Neutrophil (primary cell): ENCODE results near the gene IDI2.

Source experiments
- H3K27ac ChIP-seq: fragments of 200-600 bp; sonication (generic); 2 replicates; pipeline ENCODE4 v1.5.1; 2016; ENCODE audit warnings: mild to moderate bottlenecking, moderate library complexity
- H3K27me3 ChIP-seq: fragments of 200-600 bp; sonication (generic); 2 replicates; pipeline ENCODE4 v1.6.0; 2016; ENCODE audit warnings: mild to moderate bottlenecking
- H3K36me3 ChIP-seq: fragments of 200-600 bp; sonication (generic); 2 replicates; pipeline ENCODE4 v1.5.1; 2017
- H3K4me1 ChIP-seq, 2 experiments: fragments of 200-600 bp in 1 of 2; sonication (generic) in 1 of 2; 1 replicate in 1 of 2; 2 replicates in 1 of 2; pipeline versions ENCODE4 v1.5.1 to v1.6.1; 2013 to 2016; ENCODE audit warnings: low read depth in 1 of 2, low read length in 1 of 2, mild to moderate bottlenecking in 1 of 2, moderate library complexity in 1 of 2; ENCODE audit not compliant: control insufficient read depth in 1 of 2, insufficient read depth in 1 of 2
- H3K4me3 ChIP-seq, 2 experiments: fragments of 200-600 bp in 1 of 2; sonication (generic) in 1 of 2; 1 replicate in 1 of 2; 2 replicates in 1 of 2; pipeline ENCODE4 v1.5.1; 2013 to 2016; ENCODE audit warnings: low read depth in 1 of 2, low read length in 1 of 2, mild to moderate bottlenecking in 1 of 2, moderate library complexity in 1 of 2
- H3K9me3 ChIP-seq: fragments of 200-600 bp; sonication (generic); 2 replicates; pipeline ENCODE4 v1.5.1; 2016
- CTCF ChIP-seq: fragments of 200-600 bp; sonication (generic); IDR thresholded peaks from 2 replicates; pipeline ENCODE4 v1.5.1; 2016; ENCODE audit warnings: antibody characterized with exemption

IDI2 gene

GRCh38 chr10:970311-971149 lies 55.1 kb downstream of the IDI2 start:
- Histone ChIP-seq H3K4me1 (peaks cover 0 to 6% of the 10 kb centered on the region in 2 experiments), H3K27ac (no peak overlapping the region), H3K9me3 (no peaks in the 10 kb centered on the region), H3K27me3 (peaks cover 9% of the 10 kb centered on the region), H3K4me3 (no peak overlapping the region), H3K36me3 (no peaks in the 10 kb centered on the region)
- no peak for TF ChIP-seq CTCF

- no peaks in the 10 kb centered on the region for H3K9me3 ChIP-seq
- H3K36me3 ChIP-seq: no peaks in the 10 kb centered on the region
- H3K4me1 ChIP-seq: peaks cover 0 to 6% of the 10 kb centered on the region in 2 experiments
- peaks cover 9% of the 10 kb centered on the region for H3K27me3 ChIP-seq
- TF ChIP-seq CTCF: no peak
- H3K27ac ChIP-seq: no peak overlapping the region
- H3K4me3 ChIP-seq: no peak overlapping the region
Observed at GRCh38 chr10:969473-970150, 56.0 kb downstream of the IDI2 start.
